ENCODE measurements around the gene POLD2. TPM values are rescaled to one million over a fixed set of nuclear protein-coding genes. Genes with fewer than 3 reads are reported as not detected.

POLD2 gene
- total and polyA plus RNA-seq, 2 experiments from 2014 or later = 100 to 164 TPM

DNA sequence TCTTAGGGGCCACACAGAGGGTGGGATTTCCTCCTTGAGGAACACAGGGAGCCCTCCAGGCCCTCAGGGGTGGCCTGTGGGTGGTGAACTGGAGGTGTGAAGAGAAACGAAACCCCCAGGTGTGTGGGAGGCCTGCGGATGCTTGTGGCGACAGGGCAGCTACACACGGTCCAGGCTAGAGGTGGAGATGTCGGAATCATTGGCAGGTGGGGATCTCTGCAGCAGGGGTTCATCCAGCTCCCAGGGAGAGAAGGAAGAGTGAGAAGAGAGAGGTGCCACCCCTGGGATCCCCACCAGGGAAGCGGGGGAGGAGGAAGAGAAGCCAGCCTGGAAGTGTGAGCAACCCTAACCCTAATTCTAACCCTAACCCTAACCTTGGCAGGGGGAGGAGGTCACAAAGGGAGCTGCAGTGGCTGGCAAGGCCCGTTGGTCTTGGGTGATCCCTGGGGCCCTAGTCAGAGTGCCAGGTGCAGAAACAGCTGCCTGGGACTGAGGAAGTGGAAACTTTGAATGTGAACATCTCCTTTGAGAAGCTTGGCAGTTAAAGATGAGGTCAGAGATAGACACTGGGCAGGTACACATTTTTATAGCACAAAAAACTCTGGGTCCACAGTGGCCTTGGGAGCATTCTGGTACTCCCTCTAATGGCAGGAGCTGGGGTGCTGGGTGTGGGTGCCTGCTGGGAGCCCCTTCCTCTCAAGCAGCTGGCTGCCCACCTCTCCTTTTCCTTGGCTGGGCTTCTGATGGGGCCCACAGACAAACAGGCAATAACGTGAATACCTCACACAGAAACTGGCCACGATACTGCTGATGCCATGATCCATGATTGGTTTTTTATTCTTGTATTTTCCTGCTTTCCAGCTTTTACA is 26.1 kb downstream of the POLD2 start:
- peaks cover 11% of the 10 kb centered on the region for H3K4me1 ChIP-seq (ENCODE audit: insufficient read depth)
- H3K27me3 ChIP-seq (replicated peaks; ENCODE audit: insufficient read depth) = no peaks in the 10 kb centered on the region
- H3K9ac ChIP-seq = no peak overlapping the region
- in situ Hi-C loops (cut with MboI) = no loop called here
- WGBS, 2 experiments (ENCODE audit: low coverage in 1 of 2, low lambda C conversion rate in 2 of 2, missing lambda C conversion rate in 2 of 2) = 89 to 94% methylated on average over 9 of the region's 9 CpGs
- H3K9me2 ChIP-seq (ENCODE audit: insufficient read depth) = no peaks in the 10 kb centered on the region
- H3K27ac ChIP-seq = no peak overlapping the region
- H4K20me1 ChIP-seq (ENCODE audit: insufficient read depth) = no peaks in the 10 kb centered on the region
- DNase-seq = no peak
- H2AFZ ChIP-seq = no peak overlapping the region
- TF ChIP-seq EZH2phosphoT487 (IDR thresholded peaks at IDR 0.05; ENCODE audit: insufficient read depth, low read depth) (no peak), EZH2 (IDR thresholded peaks at IDR 0.05; ENCODE audit: insufficient read depth, poor library complexity, severe bottlenecking) (no peak)
- no peaks in the 10 kb centered on the region for H3K36me3 ChIP-seq (ENCODE audit: low read depth)
- H3K79me2 ChIP-seq (ENCODE audit: insufficient read depth) = no peaks in the 10 kb centered on the region
- H3K4me2 ChIP-seq (ENCODE audit: unreplicated experiment) = no peak overlapping the region
- H3F3A ChIP-seq (ENCODE audit: insufficient read depth) = peaks cover 18% of the 10 kb centered on the region
- no peak overlapping the region for H3K4me3 ChIP-seq
- H3K9me3 ChIP-seq (ENCODE audit: low read depth) = no peaks in the 10 kb centered on the region

DNA sequence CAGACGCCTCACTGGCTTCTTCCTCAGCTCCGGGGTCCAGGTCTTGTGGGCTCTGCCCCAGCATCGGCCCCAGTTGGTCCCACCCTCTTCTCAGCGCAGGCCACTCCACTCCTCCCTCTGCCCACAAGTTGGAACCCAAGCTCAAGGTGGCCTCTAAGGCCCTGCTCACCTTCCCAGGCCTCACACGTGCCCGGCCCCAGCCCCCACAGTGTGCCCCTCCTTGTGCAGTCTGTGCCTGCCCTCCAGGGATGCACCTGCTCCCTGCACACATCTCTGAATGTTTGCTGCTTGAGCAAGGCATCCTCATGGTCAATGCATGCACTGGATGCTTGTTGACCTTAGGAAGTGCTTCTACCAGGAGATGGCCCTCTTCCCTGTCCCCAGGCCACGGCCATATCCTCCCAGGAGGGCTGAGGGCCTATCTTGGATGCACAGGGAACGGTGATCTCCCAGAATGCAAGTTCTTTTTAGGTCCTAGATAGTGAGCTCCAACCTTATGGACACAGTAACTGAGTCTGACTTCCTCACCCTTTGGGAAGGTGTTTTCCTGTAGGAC is 26.9 kb downstream of the POLD2 start:
- in situ Hi-C loops (cut with MboI) = no loop called here
- Histone ChIP-seq H3K36me3 (ENCODE audit: low read depth) (no peaks in the 10 kb centered on the region), H3K4me3 (no peak overlapping the region), H4K20me1 (ENCODE audit: insufficient read depth) (no peaks in the 10 kb centered on the region), H3K27me3 (replicated peaks; ENCODE audit: insufficient read depth) (no peaks in the 10 kb centered on the region), H3K9ac (no peak overlapping the region), H3K27ac (no peak overlapping the region), H2AFZ (no peak overlapping the region), H3K79me2 (ENCODE audit: insufficient read depth) (no peaks in the 10 kb centered on the region), H3K4me1 (ENCODE audit: insufficient read depth) (peaks cover 7% of the 10 kb centered on the region), H3K9me2 (ENCODE audit: insufficient read depth) (no peaks in the 10 kb centered on the region), H3K9me3 (ENCODE audit: low read depth) (no peaks in the 10 kb centered on the region), H3F3A (ENCODE audit: insufficient read depth) (peaks cover 12% of the 10 kb centered on the region; the same call in 1 of the 2 replicates), H3K4me2 (ENCODE audit: unreplicated experiment) (no peak overlapping the region)
- TF ChIP-seq EZH2 (IDR thresholded peaks at IDR 0.05; ENCODE audit: insufficient read depth, poor library complexity, severe bottlenecking) (no peak), EZH2phosphoT487 (IDR thresholded peaks at IDR 0.05; ENCODE audit: insufficient read depth, low read depth) (no peak)
- DNase-seq = no peak
- 67 to 83% methylated on average over 4 to 8 of the region's 8 CpGs for WGBS, 2 experiments (ENCODE audit: low coverage in 1 of 2, low lambda C conversion rate in 2 of 2, missing lambda C conversion rate in 2 of 2)

DNA sequence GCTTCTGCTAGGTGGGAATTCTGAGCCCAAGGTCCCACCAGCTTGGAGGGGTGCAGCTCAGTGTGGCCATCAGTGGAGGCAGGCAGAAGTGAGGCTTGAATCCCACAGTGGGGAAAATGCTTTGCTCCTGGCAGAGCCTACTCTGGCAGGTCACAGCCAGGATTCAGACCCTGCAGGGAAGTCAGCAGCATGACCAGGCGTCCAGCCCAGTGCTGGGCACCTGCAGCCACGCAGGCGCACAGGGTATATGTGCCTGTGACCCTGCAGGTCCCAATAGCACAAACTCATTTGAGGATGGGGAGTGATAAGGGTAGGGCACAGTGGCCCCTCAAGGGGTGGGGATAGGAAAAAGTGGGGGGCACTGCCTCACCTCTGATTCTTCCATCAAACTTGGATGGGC is 27.6 kb downstream of the POLD2 start:
- H3K9me2 ChIP-seq (ENCODE audit: insufficient read depth) = no peaks in the 10 kb centered on the region
- no peak overlapping the region for H3K4me3 ChIP-seq
- H3K27me3 ChIP-seq (replicated peaks; ENCODE audit: insufficient read depth) = no peaks in the 10 kb centered on the region
- no peak for DNase-seq
- no peaks in the 10 kb centered on the region for H3K36me3 ChIP-seq (ENCODE audit: low read depth)
- no peaks in the 10 kb centered on the region for H4K20me1 ChIP-seq (ENCODE audit: insufficient read depth)
- H3K27ac ChIP-seq = no peak overlapping the region
- WGBS, 2 experiments (ENCODE audit: low coverage in 1 of 2, low lambda C conversion rate in 2 of 2, missing lambda C conversion rate in 2 of 2) = 90 to 91% methylated on average over 3 of the region's 3 CpGs
- no peaks in the 10 kb centered on the region for H3K9me3 ChIP-seq (ENCODE audit: low read depth)
- H3K4me1 ChIP-seq (ENCODE audit: insufficient read depth) = peaks cover 7% of the 10 kb centered on the region
- H3K4me2 ChIP-seq (ENCODE audit: unreplicated experiment) = no peak overlapping the region
- H2AFZ ChIP-seq = no peak overlapping the region
- in situ Hi-C loops (cut with MboI) = no loop called here
- TF ChIP-seq EZH2phosphoT487 (IDR thresholded peaks at IDR 0.05; ENCODE audit: insufficient read depth, low read depth) (no peak), EZH2 (IDR thresholded peaks at IDR 0.05; ENCODE audit: insufficient read depth, poor library complexity, severe bottlenecking) (no peak)
- H3F3A ChIP-seq (ENCODE audit: insufficient read depth) = peaks cover 12% of the 10 kb centered on the region; the same call in 1 of the 2 replicates
- no peak overlapping the region for H3K9ac ChIP-seq
- no peaks in the 10 kb centered on the region for H3K79me2 ChIP-seq (ENCODE audit: insufficient read depth)

DNA sequence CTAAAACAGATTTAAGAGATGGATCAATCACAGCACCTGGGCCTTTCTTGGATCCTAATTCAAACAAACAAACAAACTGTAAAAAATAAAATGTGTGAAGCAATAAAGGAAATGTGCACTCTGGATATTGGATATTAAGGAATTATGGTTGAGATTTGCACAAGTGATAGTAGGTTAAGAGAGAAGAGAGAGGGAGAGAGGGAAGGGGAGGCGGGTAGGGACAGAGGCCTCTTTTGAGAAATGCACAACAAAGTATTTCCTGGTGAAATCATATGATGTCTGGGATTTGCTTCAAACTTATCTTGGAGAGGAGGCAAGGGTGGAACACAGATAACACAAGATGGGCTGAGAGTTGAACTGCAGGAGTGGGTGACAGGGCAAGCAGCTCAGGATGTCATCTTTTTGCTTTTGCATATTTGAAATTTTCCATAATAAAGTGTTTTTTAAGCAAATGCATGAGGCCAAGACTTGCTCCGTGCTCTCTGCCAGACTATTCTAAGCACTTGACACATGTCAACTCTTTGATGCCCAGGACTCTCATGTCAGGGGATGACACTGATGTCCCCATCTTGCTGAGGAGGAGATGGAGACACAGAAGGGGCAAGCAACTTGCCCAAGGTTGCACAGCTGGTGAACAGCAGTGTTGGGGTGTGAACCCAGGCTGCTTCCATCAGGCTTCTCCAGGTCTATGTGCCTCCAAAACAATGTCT is 28.3 kb downstream of the POLD2 start:
- TF ChIP-seq EZH2 (IDR thresholded peaks at IDR 0.05; ENCODE audit: insufficient read depth, poor library complexity, severe bottlenecking) = no peak
- TF ChIP-seq EZH2phosphoT487 (IDR thresholded peaks at IDR 0.05; ENCODE audit: insufficient read depth, low read depth) = no peak
- 38 to 41% methylated on average over 2 of the region's 2 CpGs for WGBS, 2 experiments (ENCODE audit: low coverage in 1 of 2, low lambda C conversion rate in 2 of 2, missing lambda C conversion rate in 2 of 2)
- H2AFZ ChIP-seq = peak overlapping the region; percentile 56
- H3K4me1 ChIP-seq (ENCODE audit: insufficient read depth) = peaks cover 5% of the 10 kb centered on the region; the same call in 1 of the 2 replicates
- no peaks in the 10 kb centered on the region for H3K36me3 ChIP-seq (ENCODE audit: low read depth)
- H3K9me3 ChIP-seq (ENCODE audit: low read depth) = no peaks in the 10 kb centered on the region
- no peak overlapping the region for H3K4me2 ChIP-seq (ENCODE audit: unreplicated experiment)
- H4K20me1 ChIP-seq (ENCODE audit: insufficient read depth) = no peaks in the 10 kb centered on the region
- in situ Hi-C loops (cut with MboI) = no loop called here
- H3K9ac ChIP-seq = no peak overlapping the region
- no peaks in the 10 kb centered on the region for H3K79me2 ChIP-seq (ENCODE audit: insufficient read depth)
- H3F3A ChIP-seq (ENCODE audit: insufficient read depth) = peaks cover 9% of the 10 kb centered on the region; the same call in 1 of the 2 replicates
- no peaks in the 10 kb centered on the region for H3K9me2 ChIP-seq (ENCODE audit: insufficient read depth)
- no peaks in the 10 kb centered on the region for H3K27me3 ChIP-seq (replicated peaks; ENCODE audit: insufficient read depth)
- no peak overlapping the region for H3K4me3 ChIP-seq
- no peak overlapping the region for H3K27ac ChIP-seq
- no peak for DNase-seq

Measured in GM23248 (cell line).